ENCODE results near the gene USH1C.

USH1C gene

GRCh38 chr11:17570034-17570433 lies 25.8 kb upstream of the USH1C start:
- DNase-seq (ENCODE audit: low read depth in 3 of 3), result no peak

- DNase-seq (ENCODE audit: low read depth in 3 of 3), result no peak
Measured at GRCh38 chr11:17568944-17569343, 24.7 kb upstream of the USH1C start.

- no peak for DNase-seq (ENCODE audit: low read depth in 3 of 3)
Measured at GRCh38 chr11:17564687-17565042, 20.4 kb upstream of the USH1C start.

DNA sequence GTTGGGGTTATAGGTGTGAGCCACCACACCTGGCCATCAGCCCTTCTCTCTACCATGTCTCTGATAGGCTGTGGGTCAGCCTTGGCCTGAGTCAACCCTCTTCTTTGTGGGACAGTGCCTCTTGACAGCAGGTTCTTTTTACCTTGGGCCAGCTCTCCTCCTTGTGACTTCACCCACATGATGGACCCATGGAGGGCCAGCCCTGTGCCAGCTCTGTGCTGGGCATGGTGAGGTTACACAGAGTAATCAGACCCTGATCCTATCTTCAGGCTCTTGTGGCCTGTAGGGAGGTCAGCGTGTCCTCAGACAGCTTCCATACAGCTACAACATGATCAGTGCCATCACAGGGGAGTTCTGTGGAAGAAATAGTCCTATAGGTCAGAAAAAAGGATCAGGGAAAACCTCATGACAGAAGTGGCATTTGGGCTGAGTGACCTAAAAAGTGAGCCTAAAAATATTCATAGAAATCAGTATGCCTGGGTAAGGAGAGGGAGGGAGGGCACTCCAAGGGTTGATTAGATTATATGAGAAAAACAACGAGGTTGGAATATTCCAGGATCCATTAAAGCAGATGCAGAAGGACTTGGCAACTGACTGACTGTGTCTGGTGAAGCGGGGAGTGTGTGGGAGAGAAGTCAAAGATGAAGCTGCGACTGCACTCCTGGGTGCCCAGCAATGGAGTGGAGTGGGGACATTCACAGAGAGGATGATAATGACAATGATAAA lies 19.9 kb upstream of the USH1C start:
- no peak for DNase-seq (ENCODE audit: low read depth in 3 of 3)

DNA sequence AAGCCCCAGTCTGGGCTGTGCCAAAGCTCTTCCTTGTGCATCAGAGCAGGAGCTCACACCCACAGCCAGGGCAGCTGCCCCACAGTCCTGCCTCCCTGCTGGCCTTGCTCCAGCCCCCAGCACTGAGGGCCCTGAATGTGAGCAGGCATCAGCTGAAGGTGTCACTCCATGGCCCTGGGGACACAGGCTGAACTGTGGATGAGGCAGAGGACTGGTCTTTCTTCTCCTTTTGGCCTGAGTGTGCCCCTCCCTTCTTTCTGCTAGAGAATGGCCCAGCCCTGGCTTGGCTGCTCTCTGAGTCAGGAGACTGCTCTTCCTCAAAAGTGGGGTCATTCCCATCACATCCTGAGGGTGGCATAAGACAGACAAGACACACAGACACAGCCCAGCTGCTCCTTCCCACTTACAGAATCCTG lies 19.0 kb upstream of the USH1C start:
- no peak for DNase-seq (ENCODE audit: low read depth in 3 of 3)

DNA sequence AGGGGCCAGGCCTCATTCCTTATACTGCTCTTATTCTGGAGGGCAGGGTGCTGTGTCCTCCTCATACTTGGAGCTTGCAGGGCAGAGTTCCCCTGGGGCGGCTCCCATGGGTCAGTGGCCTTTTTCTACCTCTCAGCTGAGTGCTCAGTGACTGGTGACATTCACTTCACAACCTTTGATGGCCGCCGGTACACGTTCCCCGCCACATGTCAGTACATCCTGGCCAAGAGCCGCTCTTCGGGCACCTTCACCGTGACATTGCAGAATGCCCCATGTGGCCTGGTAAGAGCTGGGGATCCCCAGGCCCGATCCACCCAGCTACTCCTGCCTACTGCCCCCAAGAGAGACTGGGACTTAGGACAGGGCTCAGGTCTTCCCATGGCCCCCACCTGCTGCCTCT lies 17.3 kb upstream of the USH1C start:
- DNase-seq (ENCODE audit: low read depth in 3 of 3), result no peak

DNA sequence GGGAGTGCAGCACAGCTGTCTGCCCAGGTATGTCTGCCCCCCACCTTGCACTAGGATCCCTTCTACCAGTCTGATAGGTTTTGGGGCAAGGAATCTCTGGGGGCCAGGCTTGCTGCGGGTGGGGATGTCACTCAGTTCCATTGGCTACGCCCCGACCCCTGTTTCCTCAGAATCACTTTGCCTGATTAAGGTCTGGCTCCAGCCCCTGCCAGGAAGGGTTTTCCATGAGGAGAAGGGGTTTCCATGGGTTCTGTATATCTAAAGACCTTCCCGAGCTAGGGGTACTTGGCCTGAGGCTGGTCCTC lies 16.8 kb upstream of the USH1C start:
- no peak for DNase-seq (ENCODE audit: low read depth in 3 of 3)

DNA sequence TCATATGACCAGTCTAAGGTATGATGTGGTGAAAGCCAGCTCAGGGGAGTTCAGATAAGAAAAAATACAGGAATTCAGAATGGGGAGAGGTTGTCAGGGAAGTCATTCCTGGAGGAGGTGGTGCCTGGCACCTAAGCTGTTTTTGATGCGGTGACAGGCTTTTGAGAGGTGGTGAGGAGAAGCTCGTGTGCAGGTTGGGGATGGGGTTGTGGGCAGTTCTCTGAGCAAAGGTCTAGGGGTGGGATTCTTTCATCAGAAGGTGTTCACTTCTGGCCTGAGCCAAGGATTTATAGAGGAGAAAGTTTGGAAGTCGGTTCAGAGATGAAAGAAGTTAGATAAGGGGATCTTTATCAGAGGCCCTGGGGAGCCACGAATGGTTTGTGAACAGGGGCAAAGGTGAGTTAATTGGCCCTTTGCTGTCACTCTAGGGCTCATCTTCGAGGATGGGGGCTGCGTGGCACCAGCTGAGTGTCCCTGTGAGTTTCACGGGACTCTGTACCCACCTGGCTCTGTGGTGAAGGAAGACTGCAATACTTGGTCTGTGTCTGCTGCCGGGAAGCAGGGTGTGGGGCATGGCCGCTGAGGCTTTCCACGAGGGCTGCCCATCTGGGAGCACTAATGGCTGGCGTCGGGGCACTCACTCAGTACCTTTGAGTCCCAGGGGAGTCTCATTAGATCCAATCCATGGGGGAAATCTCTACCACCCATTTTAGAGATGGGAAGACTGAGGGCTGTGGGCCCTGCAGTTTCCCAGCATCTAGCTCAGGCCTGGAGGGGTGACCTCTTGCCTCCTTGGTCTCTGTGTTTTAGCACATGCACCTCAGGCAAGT lies 16.3 kb upstream of the USH1C start:
- no peak for DNase-seq (ENCODE audit: low read depth in 3 of 3)

GRCh38 chr11:17559341-17560087 lies 15.3 kb upstream of the USH1C start:
- no peak for DNase-seq (ENCODE audit: low read depth in 3 of 3)

- no peak for DNase-seq (ENCODE audit: low read depth in 3 of 3)
Measured at GRCh38 chr11:17558916-17559315, 14.7 kb upstream of the USH1C start.

GRCh38 chr11:17558025-17558780 lies 14.0 kb upstream of the USH1C start:
- no peak for DNase-seq (ENCODE audit: low read depth in 3 of 3)

DNA sequence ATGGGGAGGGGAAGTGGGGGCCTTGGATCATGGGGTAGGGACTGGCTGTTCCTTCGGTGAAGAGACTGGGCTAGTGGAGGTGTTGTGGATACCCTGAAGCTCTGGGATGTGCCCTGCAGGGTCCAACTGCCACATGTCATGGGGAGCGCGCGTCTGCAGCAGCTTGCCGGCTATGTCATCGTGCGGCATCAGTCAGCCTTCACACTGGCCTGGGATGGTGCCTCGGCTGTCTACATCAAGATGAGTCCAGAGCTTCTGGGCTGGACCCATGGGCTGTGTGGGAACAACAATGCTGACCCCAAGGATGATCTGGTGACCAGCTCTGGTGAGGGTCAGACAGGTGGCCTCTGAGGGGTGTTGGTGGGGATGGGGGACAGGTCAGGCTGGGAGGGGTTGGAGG lies 12.8 kb upstream of the USH1C start:
- DNase-seq (ENCODE audit: low read depth in 3 of 3), result no peak

- no peak for DNase-seq (ENCODE audit: low read depth in 3 of 3)
Measured at GRCh38 chr11:17554487-17554886, 10.3 kb upstream of the USH1C start.

DNA sequence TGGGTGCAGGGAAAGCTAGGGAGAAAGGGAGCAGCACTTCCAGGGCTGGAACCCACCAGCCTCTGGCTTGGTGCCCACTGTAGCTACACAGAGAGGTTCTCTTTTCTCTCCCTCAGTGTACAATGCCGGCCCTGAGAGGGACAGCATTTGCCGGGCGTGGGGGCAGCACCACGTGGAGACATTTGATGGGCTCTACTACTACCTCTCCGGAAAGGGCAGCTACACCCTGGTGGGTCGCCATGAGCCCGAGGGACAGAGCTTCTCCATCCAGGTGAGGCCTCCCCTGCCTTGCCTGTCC lies 9.0 kb upstream of the USH1C start:
- no peak for DNase-seq (ENCODE audit: low read depth in 3 of 3)

GRCh38 chr11:17552392-17553248 lies 8.4 kb upstream of the USH1C start:
- no peak for DNase-seq (ENCODE audit: low read depth in 3 of 3)

- no peak for DNase-seq (ENCODE audit: low read depth in 3 of 3)
Measured at GRCh38 chr11:17552041-17552355, 7.8 kb upstream of the USH1C start.

DNA sequence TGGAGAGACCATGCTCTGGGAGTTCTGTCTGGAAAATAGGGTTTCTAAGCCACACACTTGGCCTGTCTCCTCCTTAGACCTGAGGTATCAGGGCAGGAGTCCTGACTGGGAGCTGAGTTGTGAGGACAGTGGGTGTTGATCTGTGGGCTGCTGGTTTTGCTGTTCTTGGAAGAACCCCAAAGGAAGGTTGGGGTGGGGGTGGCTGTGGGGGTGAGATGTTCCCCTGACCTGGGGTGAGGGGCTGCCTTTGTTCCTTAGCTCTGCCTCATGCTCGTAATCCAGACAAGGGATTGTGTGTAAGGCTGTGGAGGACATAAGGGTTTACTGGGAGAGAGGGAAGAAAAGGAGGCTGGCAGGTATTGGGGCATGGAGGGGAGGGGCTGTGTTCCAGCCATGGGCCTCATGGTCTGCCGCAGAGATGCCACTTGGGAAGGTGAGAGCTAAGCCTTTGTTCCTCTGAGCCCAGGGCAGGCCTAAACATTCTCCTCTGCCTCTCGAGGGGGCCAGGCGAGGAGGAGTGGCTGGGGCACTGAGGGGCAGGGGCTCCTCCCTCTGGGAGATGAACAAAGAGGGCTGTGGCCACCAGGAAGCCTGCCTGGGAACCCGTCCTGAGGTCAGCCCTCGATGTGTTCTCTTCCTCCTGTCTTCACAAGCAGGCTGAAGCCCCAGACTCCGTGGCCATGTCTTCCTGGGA lies 7.3 kb upstream of the USH1C start:
- no peak for DNase-seq (ENCODE audit: low read depth in 3 of 3)

GRCh38 chr11:17550450-17551346 lies 6.5 kb upstream of the USH1C start:
- no peak for DNase-seq (ENCODE audit: low read depth in 3 of 3)

DNA sequence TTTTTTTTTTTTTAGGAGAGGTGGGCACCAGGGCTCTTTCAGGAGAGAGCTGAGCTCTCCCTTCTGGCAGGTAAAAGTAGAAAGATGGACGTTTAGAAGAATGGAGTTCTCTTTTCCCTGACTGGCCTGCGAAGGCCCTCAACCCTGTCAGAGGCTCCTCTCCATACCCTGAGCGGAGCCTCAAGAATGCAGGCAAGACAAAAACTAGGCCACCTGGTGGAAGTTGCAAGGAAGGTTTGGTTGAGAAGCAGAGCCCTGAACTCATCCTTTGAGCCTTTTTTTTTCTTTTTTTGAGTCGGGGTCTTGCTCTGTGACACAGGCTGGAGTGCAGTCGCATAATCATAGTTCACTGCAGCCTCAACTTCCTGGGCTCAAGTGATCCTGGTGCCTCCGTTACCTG lies 4.2 kb upstream of the USH1C start:
- DNase-seq (ENCODE audit: low read depth in 3 of 3), result no peak

GRCh38 chr11:17547932-17548331 lies 3.7 kb upstream of the USH1C start:
- DNase-seq (ENCODE audit: low read depth in 3 of 3), result no peak

Measured in stimulated activated CD4-positive, alpha-beta T cell treated with anti-CD3 and anti-CD28 coated beads, TNF-alpha, amount 100 ng/mL, for 48 hours (primary cell).